GM19035 (cell line): ENCODE measurements around the gene ACTA1.
"Not testable (repeated sequence)": the region's sequence is repeated elsewhere in the genome, so short reads cannot be mapped to it uniquely, and the experiment has no call there.

Experiments
- ATAC-seq: cut with Tn5 transposase; IDR thresholded peaks from one replicate; pipeline ENCODE4 v1.9.1; 2021; ENCODE audit not compliant: unreplicated experiment

Gene ACTA1

DNA sequence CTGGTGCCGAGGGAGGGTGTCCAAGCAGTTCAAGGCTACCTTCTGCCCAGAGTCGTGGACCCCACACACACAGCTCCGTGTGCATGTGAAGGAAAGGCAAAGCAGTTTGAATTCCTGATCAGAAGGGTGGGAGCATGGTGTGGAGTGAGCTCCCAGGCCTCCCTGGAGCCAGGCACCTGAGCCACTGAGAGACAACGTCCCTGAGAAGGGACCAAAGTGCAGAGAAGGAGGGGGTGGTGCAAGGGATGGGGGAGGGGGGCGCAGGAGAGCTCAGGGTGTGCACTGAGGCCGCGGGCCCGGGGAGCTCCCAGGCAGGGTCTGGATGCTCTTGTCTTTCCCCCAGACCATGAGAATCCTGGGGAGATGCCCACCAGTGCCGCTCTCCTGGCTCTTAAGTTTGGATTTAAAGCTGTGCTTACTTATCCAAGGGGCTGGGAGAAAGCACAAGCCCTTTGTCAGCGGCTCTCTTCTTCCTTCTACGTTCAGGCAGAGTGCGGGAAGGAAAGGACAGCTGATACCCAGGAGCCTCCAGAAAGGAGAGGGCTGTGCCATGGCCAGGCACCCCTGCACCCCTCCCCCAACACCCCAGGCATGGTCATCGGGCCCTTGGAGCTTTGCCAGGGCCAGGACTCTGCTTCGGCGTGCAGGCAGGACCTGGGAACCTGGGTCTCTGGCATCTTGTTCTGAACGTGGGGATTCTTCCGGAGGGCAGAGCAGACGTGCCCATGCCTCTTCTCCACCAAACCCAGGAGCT is 24.1 kb downstream of the ACTA1 start:
- no peak for ATAC-seq

DNA sequence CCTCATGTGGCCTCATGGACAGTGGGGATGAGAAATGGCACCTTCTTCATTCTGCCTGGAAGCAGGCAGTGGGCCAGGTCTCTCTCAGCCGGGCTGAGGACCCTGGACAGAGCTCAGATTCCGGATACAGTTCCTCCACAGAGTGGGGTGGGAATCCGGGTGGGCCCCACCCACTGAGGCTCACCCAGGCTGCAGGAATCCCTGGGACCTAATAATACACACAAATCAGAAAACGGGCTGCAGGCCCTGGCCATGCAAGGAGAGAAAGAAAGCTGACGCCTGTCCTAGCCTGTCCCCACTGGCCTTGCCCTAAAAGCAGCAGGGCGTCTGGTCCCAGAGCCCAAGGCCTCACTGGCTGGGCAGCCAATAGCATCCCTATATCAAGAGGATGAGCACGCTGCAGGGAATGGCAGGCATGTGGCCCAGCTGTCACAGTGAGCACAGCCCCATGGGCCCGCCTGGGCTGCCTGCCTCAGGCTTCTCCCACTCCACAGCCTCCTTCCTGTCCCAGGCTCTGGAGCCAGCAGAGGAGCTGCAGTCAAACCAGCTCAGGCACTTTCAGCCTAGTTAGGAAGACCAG is 25.3 kb downstream of the ACTA1 start:
- no peak for ATAC-seq

GRCh38 chr1:229407206-229408026 is 26.5 kb downstream of the ACTA1 start:
- no peak for ATAC-seq

DNA sequence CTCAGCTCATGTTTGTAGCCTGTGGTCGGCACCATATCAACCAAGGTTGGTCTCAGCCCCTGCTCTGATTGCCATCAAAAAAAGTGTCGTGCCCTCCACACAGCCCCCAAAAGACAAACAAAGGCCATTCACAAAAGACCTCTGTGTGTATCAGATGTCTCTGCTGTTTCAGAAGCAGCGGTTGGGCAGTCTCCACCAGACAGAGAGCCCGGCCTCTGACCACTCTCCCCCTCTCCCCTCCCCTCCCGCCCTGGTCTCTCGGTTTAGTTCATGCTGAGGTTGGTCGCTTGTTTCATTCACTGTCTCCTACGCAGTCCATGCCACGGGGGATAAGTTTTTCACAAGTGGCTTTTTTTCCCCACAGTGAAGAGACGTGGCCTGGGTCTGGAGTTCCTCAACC is 27.1 kb downstream of the ACTA1 start:
- ATAC-seq, result no peak

DNA sequence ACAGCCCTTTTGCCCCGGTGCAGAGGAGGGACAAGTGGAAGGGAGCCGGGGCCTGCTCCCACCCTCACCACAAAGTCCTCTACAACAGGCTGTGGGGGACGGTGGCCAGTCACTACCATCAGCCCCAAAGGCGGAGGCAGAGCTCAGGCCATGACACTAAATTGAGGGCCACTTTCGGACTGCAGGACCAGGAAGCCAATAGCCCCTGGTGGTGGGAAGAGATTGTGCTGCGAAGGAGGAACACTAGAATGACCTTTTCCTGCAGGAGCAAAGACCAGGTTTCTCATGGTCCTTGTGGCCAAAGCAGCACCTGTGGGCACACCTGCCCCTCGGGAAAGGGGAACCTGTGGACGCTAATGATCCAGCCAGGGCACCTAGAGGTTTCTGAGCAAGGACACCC is 30.3 kb downstream of the ACTA1 start:
- ATAC-seq, result no peak

DNA sequence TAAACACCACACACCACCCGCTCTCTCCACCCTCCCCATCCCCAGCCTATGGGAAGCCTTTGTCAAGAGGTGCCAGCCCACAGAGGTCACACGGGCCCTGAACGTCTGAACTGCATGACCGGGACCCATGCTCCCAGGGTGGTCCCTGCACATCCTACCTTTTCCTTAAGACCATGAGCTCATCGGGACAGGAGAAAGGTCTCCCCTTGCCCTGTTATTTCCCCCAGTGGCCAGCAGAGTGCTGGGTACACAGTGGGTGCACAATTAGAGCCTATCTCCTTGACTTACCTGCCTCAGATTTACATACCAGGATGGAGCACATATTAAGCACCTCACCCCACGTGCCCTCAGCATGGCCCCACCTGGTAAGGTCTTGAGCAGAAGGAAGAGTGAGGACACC is 30.9 kb downstream of the ACTA1 start:
- ATAC-seq, result no peak

DNA sequence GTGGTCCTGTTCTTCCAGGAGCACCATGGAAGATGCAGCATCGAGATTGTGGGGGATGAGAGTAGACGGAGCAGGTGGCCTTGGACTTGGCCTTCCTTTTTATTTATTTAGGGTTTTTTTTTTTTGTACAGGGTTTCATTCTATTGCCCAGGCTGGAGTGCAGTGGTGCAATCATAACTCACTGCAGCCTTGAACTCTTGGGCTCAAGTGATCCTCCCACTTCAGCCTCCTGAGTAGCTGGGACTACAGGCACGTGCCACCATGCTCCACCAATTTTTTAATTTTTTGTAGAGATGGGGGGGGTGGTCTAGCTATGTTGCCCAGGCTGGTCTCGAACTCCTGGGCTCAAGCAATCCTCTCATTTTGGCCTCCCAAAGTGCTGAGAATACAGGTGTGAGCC is 31.6 kb downstream of the ACTA1 start:
- ATAC-seq, result not testable (repeated sequence)

- ATAC-seq, result no peak
Observed at GRCh38 chr1:229397762-229398161, 36.1 kb downstream of the ACTA1 start.

GRCh38 chr1:229396585-229397206 is 37.2 kb downstream of the ACTA1 start:
- no peak for ATAC-seq

DNA sequence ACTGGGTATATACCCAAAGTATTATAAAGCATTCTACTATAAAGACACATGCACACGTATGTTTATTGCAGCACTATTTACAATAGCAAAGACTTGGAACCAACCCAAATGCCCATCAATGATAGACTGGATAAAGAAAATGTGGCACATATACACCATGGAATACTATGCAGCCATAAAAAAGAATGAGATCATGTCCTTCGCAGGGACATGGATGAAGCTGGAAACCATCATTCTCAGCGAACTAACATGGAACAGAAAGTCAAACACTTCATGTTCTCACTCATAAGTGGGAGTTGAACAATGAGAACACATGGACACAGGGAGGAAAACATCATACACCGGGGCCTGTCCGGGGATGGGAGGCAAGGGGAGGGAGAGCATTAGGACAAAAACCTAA is 39.4 kb downstream of the ACTA1 start:
- not testable (repeated sequence) for ATAC-seq

DNA sequence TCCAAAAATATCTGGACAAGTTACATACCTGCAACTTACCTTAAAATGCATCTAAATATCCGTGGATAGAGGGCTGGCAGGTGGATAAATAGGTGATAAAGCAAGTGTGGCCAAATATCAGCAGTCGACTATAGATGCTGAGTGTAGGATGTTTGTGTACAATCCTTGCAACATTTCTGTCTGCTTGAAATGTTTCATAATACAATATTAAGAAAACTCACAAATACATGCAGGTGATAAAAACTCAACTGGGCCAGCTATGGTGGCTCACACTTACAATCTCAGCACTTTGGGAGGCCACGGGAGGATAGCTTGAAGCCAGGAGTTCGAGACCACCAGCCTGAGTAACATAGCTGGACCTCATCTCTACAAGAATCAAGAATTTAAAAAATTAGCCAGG is 41.0 kb downstream of the ACTA1 start:
- ATAC-seq, result no peak

- ATAC-seq, result no peak
Observed at GRCh38 chr1:229390130-229390529, 43.8 kb downstream of the ACTA1 start.

GRCh38 chr1:229388897-229389580 is 44.9 kb downstream of the ACTA1 start:
- no peak for ATAC-seq

DNA sequence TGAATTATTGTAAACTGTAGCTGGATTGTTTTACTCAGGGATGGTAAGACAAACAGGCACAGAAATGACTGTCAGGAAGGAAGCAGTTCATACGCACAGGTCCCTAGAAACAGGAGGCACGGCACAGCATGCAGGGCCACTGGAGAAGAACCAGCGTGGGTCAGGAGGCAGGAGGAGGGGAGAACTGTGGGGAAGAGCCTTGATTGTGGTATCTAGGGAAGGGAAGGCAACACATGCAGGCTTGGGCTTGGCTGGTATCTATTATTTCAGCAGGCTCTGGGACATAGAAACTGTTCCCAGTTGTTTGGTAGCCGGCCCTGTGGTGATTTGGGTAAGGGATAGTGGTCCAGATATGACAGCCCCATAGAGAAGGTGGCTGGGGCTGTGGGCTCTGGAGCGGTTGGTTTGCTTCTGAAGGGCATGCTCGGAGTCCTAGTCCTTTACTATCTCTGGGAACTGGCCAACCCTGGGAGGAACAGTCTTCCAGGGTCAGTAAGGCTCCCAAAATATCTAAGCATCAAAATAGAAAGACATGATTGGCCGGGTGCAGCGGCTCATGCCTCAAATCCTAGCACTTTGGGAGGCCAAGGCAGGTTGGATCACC is 47.9 kb downstream of the ACTA1 start:
- no peak for ATAC-seq

- no peak for ATAC-seq
Observed at GRCh38 chr1:229384822-229385221, 49.1 kb downstream of the ACTA1 start.

GRCh38 chr1:229383961-229384360 is 49.9 kb downstream of the ACTA1 start:
- ATAC-seq, result no peak

GRCh38 chr1:229383188-229383587 is 50.7 kb downstream of the ACTA1 start:
- no peak for ATAC-seq
